ENCODE results near the gene RCBTB1. TPM values are rescaled to one million over a fixed set of nuclear protein-coding genes. Genes with fewer than 3 reads are reported as not detected.
"Not testable (repeated sequence)": the region's sequence is repeated elsewhere in the genome, so short reads cannot be mapped to it uniquely, and the experiment has no call there.

Gene RCBTB1
- total RNA-seq, 1 donor from 2014 or later = 2.0 TPM

- TF ChIP-seq, protein P1, sequence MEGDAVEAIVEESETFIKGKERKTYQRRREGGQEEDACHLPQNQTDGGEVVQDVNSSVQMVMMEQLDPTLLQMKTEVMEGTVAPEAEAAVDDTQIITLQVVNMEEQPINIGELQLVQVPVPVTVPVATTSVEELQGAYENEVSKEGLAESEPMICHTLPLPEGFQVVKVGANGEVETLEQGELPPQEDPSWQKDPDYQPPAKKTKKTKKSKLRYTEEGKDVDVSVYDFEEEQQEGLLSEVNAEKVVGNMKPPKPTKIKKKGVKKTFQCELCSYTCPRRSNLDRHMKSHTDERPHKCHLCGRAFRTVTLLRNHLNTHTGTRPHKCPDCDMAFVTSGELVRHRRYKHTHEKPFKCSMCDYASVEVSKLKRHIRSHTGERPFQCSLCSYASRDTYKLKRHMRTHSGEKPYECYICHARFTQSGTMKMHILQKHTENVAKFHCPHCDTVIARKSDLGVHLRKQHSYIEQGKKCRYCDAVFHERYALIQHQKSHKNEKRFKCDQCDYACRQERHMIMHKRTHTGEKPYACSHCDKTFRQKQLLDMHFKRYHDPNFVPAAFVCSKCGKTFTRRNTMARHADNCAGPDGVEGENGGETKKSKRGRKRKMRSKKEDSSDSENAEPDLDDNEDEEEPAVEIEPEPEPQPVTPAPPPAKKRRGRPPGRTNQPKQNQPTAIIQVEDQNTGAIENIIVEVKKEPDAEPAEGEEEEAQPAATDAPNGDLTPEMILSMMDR (IDR thresholded peaks at IDR 0.05) = no peak
- H3K27ac ChIP-seq = no peak overlapping the region
- no peak for DNase-seq (ENCODE audit: low spot score in 2 of 2)
- no peaks in the 10 kb centered on the region for H3K36me3 ChIP-seq
- intact Hi-C loops (cut with DNase I) = loop anchor here (2.0 kb wide), 3 partner anchors 47 to 307 kb away; partner anchors contain the start of gene PHF11
- H3K9me3 ChIP-seq = no peaks in the 10 kb centered on the region
- no peaks in the 10 kb centered on the region for H3K4me1 ChIP-seq
- H3K27me3 ChIP-seq = no peaks in the 10 kb centered on the region
- H3K4me3 ChIP-seq = no peak overlapping the region
These were observed 22.4 kb upstream of the RCBTB1 start for GRCh38 chr13:49607761-49608160.

DNA sequence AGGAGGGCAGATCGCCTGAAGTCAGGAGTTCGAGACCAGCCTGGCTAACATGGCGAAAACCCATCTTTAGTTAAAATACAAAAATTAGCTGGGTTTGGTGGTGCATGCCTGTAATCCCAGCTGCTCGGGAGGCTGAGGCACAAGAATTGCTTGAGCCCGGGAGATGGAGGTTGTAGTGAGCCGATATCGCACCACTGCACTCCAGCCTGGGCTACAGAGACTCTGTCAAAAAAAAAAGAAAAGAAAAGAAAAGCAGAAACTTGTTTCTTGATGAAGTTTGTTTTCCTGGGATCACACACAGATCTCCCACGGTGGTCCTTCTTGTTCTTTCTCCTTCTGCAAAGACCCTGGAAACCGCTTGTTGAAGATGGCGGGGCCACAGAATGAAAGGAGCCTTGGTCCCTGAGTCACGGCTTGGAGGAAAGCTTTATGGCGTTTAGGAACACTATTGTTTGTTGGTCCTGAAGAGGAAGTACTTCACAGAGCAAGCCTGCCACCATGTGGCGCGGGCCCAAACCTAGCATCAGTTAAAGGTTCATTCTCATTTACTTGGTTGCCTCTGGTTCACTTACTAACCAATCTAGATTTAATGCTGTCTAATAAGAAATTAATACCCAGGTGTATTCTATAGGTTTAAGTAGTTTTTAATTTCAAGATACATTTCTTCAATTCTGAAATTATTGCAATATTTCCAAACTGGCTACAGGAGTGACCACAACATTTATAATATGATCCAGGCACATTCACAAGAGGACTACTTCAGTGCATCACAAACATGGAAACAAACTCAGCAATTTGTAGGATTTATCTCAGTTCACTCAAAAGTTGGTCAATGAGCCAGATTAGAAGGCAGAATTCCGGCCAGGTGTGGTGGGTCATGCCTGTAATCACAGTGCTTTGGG lies 21.6 kb upstream of the RCBTB1 start:
- no peaks in the 10 kb centered on the region for H3K4me1 ChIP-seq
- TF ChIP-seq, protein P1 (IDR thresholded peaks at IDR 0.05) = peak; percentile 53 to 78 (median 71)
- H3K36me3 ChIP-seq = no peaks in the 10 kb centered on the region
- peak; percentile 53 to 94 for DNase-seq (ENCODE audit: low spot score in 2 of 2)
- H3K27me3 ChIP-seq = no peaks in the 10 kb centered on the region
- no peaks in the 10 kb centered on the region for H3K9me3 ChIP-seq
- no peak overlapping the region for H3K27ac ChIP-seq
- intact Hi-C loops (cut with DNase I) = loop anchor here (2.0 kb wide), 3 partner anchors 46 to 306 kb away; partner anchors contain the start of gene PHF11
- peak overlapping the region; percentile 11 to 57 for H3K4me3 ChIP-seq

DNA sequence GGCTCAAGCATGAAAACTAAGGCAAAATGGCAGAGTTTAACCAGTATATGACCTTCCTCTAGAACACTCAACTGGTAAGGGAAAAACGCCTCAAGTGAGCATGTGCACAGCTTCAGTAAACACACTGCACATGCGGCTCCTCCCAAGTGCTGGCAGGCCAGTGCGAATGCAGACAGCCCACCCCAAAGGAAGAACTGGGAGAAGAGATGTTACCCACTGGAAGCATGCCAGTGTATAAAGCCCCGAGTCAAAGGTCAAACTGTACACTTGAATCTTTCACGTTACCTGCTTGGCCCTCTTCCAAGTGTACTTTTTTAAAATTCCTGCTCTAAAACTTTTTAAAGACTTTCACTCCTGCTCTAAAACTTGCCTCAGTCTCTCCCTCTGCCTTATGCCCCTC lies 19.2 kb upstream of the RCBTB1 start:
- no peaks in the 10 kb centered on the region for H3K9me3 ChIP-seq
- TF ChIP-seq, protein P1 (IDR thresholded peaks at IDR 0.05) = no peak
- H3K27me3 ChIP-seq = no peaks in the 10 kb centered on the region
- H3K4me1 ChIP-seq = no peaks in the 10 kb centered on the region
- H3K27ac ChIP-seq = no peak overlapping the region
- DNase-seq (ENCODE audit: low spot score in 2 of 2) = no peak
- no peak overlapping the region for H3K4me3 ChIP-seq
- no peaks in the 10 kb centered on the region for H3K36me3 ChIP-seq
- intact Hi-C loops (cut with DNase I) = no loop called here

DNA sequence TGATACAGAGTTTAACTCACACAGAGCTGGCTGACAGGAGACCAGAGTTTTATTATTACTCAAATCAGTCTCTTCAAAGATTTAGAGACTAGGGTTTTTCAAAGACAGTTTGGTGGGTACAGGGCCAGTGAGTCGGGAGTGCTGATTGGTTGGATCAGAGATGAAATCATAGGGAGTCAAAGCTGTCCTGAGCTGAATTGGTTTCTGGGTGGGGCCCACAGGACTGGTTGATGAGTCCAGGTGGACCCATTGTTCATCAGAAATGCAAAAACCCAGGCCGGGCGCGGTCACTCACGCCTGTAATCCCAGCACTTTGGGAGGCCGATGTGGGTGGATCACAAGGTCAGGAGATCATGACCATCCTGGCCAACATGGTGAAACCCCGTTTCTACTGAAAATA lies 17.3 kb upstream of the RCBTB1 start:
- H3K9me3 ChIP-seq; intact Hi-C loops (cut with DNase I); H3K36me3 ChIP-seq; H3K4me1 ChIP-seq; H3K27me3 ChIP-seq; DNase-seq (ENCODE audit: low spot score in 2 of 2); H3K4me3 ChIP-seq; H3K27ac ChIP-seq: not testable (repeated sequence)

- no peaks in the 10 kb centered on the region for H3K36me3 ChIP-seq
- H3K4me1 ChIP-seq = no peaks in the 10 kb centered on the region
- intact Hi-C loops (cut with DNase I) = no loop called here
- no peak overlapping the region for H3K27ac ChIP-seq
- no peaks in the 10 kb centered on the region for H3K9me3 ChIP-seq
- H3K27me3 ChIP-seq = no peaks in the 10 kb centered on the region
- DNase-seq (ENCODE audit: low spot score in 2 of 2) = no peak
- no peak overlapping the region for H3K4me3 ChIP-seq
- TF ChIP-seq, protein P1 (IDR thresholded peaks at IDR 0.05) = no peak
These were observed 16.6 kb upstream of the RCBTB1 start for GRCh38 chr13:49602005-49602404.

GRCh38 chr13:49597043-49597641 lies 11.8 kb upstream of the RCBTB1 start:
- H3K9me3 ChIP-seq = no peaks in the 10 kb centered on the region
- TF ChIP-seq, protein P1 (IDR thresholded peaks at IDR 0.05) = no peak
- no peaks in the 10 kb centered on the region for H3K27me3 ChIP-seq
- H3K4me1 ChIP-seq = no peaks in the 10 kb centered on the region
- intact Hi-C loops (cut with DNase I) = no loop called here
- DNase-seq (ENCODE audit: low spot score in 2 of 2) = no peak
- H3K27ac ChIP-seq = no peak overlapping the region
- H3K36me3 ChIP-seq = no peaks in the 10 kb centered on the region
- no peak overlapping the region for H3K4me3 ChIP-seq
